Brain microvascular endothelial cell (primary cell): Measurements from ENCODE around the gene SDHB.

Source experiments
- DNase-seq: peaks from one replicate; pipeline ENCODE4 v3.0.0-alpha.2; 2020
- H3K27ac ChIP-seq: fragments of 250-450 bp; sonication (Bioruptor Pico); 2 replicates; pipeline ENCODE4 v1.5.1; 2020; ENCODE audit warnings: mild to moderate bottlenecking, moderate library complexity
- H3K27me3 ChIP-seq: fragments of 250-450 bp; sonication (Bioruptor Pico); replicated peaks from 2 replicates; pipeline ENCODE4 v1.5.1; 2020; ENCODE audit warnings: mild to moderate bottlenecking
- H3K36me3 ChIP-seq: fragments of 250-450 bp; sonication (Bioruptor Pico); replicated peaks from 2 replicates; pipeline ENCODE4 v1.5.1; 2020; ENCODE audit warnings: mild to moderate bottlenecking
- H3K4me3 ChIP-seq: 2 replicates; pipeline ENCODE4 v1.5.1; 2011; ENCODE audit warnings: low read depth, mild to moderate bottlenecking, control low read depth, low read length, moderate library complexity
- in situ Hi-C: cut with HindIII; loops from 2 replicates; pipeline ENCODE4 v1.10.0; 2017; ENCODE audit warnings: low sequenced_read_pairs, low pct_ligation_motif_present
- TF ChIP-seq, protein P1 (sequence below): IDR thresholded peaks from 2 replicates; pipeline ENCODE4 v1.5.1; 2011; ENCODE audit warnings: low read depth, mild to moderate bottlenecking, moderate library complexity, low read length, control low read depth, inconsistent platforms; ENCODE audit errors: missing control alignments

SDHB gene

DNA sequence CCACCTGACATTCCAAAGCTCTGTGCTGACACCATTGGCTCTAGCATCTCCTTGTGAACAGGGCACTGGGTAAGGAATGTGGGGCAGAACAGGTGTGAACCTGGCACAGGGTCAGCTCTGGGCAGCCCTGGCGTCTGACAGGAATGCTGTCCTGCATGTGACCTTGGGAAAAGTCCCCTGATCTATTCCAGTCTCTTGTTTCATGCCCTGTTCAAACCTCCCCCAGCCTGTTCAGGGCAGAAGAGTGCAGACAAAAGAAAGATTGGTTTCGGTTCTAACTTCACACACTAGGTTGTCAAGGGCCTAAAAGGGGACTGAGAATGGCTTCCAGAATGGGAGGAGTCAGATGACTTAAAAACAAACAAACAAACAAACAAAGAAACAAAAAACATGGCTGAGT is 27.6 kb upstream of the SDHB start:
- H3K27me3 ChIP-seq = no peaks in the 10 kb centered on the region
- TF ChIP-seq, protein P1, sequence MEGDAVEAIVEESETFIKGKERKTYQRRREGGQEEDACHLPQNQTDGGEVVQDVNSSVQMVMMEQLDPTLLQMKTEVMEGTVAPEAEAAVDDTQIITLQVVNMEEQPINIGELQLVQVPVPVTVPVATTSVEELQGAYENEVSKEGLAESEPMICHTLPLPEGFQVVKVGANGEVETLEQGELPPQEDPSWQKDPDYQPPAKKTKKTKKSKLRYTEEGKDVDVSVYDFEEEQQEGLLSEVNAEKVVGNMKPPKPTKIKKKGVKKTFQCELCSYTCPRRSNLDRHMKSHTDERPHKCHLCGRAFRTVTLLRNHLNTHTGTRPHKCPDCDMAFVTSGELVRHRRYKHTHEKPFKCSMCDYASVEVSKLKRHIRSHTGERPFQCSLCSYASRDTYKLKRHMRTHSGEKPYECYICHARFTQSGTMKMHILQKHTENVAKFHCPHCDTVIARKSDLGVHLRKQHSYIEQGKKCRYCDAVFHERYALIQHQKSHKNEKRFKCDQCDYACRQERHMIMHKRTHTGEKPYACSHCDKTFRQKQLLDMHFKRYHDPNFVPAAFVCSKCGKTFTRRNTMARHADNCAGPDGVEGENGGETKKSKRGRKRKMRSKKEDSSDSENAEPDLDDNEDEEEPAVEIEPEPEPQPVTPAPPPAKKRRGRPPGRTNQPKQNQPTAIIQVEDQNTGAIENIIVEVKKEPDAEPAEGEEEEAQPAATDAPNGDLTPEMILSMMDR = no peak
- no peak overlapping the region for H3K4me3 ChIP-seq
- DNase-seq = no peak
- H3K27ac ChIP-seq = no peak overlapping the region
- no peaks in the 10 kb centered on the region for H3K36me3 ChIP-seq
- in situ Hi-C loops = no loop called here

- no peak overlapping the region for H3K4me3 ChIP-seq
- in situ Hi-C loops = no loop called here
- H3K36me3 ChIP-seq = no peaks in the 10 kb centered on the region
- no peak for DNase-seq
- TF ChIP-seq, protein P1 = no peak
- H3K27me3 ChIP-seq = no peaks in the 10 kb centered on the region
- H3K27ac ChIP-seq = no peak overlapping the region
These were observed 27.0 kb upstream of the SDHB start for GRCh38 chr1:17080880-17081279.

- in situ Hi-C loops = no loop called here
- no peaks in the 10 kb centered on the region for H3K36me3 ChIP-seq
These were observed 26.4 kb upstream of the SDHB start for GRCh38 chr1:17080085-17080759.

DNA sequence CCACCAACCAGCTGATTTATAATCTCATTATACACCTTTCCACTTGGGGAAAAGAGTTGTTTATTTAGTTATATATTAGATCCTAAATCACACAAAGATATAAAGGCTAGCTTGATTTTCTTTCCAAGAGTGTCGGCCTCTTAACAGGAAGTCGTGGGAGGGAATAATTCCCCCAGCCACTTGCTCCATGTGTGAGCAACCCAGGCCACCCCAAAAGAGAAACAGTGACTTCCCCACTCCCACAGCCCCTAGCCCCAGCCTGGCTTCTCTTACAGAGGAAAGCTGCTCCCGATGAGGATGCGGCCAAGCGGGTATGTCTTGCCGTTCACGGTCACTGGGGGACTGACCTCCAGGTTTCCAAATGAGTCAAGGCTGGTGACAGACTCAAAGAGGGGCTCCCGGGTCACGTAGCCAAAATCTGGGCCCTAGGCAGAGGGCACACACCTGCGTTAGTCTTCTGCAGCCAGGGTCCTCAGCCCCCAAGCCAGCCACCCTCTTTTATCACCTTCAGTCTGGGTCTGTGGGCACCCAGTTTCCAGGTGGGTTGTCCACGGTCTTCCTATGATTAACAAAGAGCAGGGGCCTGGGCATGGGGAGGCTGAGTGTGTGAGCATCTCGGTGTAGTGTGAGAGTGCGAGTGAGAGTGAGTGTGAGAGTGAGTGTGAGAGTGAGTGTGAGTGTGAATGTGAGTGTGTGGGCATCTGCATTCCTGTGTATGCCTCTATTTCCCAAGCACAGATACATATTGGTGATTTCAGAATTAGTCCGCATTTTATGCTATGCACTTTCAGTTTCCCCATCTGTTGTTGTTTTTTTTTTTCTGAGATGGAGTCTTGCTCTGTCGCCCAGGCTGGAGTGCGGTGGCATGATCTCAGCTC is 25.4 kb upstream of the SDHB start:
- Histone ChIP-seq H3K4me3 (no peak overlapping the region), H3K36me3 (no peaks in the 10 kb centered on the region), H3K27me3 (no peaks in the 10 kb centered on the region), H3K27ac (no peak overlapping the region)
- TF ChIP-seq, protein P1 = no peak
- in situ Hi-C loops = no loop called here
- no peak for DNase-seq

More at GRCh38 chr1:17080085-17080759, 26.4 kb upstream of the SDHB start:
- TF ChIP-seq, protein P1 = no peak
- no peaks in the 10 kb centered on the region for H3K27me3 ChIP-seq
- no peak overlapping the region for H3K4me3 ChIP-seq
- H3K27ac ChIP-seq = no peak overlapping the region
- no peak for DNase-seq

- TF ChIP-seq, protein P1 = peak; percentile 70
- no peak for DNase-seq
- Histone ChIP-seq H3K27me3 (no peaks in the 10 kb centered on the region), H3K27ac (no peak overlapping the region), H3K4me3 (no peak overlapping the region), H3K36me3 (no peaks in the 10 kb centered on the region)
- in situ Hi-C loops = no loop called here
These were observed 21.8 kb upstream of the SDHB start for GRCh38 chr1:17075470-17076255.
